GM19023 (cell line): ENCODE data around the gene TFAP2A.

ENCODE experiments used
- ATAC-seq: cut with Tn5 transposase; IDR thresholded peaks from one replicate; pipeline ENCODE4 v1.9.1; 2021; ENCODE audit warnings: mild to moderate bottlenecking, moderate library complexity; ENCODE audit not compliant: unreplicated experiment

The TFAP2A gene

DNA sequence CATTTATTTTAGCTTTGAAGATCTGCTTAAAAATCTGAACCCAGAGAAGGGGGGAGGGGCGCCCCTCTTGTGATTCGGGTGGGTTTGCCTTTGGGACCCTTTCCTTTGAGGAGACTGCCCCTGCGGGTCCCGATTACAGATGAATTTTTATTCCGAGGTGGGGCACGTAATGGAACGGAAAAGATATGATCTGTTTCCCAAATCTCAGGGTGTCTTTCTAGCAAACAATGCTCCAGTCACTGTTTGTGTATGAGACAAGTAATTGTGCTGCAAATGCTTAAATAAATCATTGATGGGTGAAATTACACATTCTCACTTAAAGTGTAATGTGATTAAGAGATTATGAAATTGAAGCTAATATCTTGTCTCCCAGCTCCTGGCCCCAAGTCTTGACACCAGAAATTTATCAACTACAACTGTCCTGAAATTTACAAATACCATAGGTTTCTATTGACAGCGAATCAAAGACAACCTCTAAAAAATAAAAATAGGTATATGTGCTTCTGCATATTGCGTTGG is 30.7 kb downstream of the TFAP2A start:
- no peak for ATAC-seq

GRCh38 chr6:10383331-10384090 is 31.4 kb downstream of the TFAP2A start:
- no peak for ATAC-seq

DNA sequence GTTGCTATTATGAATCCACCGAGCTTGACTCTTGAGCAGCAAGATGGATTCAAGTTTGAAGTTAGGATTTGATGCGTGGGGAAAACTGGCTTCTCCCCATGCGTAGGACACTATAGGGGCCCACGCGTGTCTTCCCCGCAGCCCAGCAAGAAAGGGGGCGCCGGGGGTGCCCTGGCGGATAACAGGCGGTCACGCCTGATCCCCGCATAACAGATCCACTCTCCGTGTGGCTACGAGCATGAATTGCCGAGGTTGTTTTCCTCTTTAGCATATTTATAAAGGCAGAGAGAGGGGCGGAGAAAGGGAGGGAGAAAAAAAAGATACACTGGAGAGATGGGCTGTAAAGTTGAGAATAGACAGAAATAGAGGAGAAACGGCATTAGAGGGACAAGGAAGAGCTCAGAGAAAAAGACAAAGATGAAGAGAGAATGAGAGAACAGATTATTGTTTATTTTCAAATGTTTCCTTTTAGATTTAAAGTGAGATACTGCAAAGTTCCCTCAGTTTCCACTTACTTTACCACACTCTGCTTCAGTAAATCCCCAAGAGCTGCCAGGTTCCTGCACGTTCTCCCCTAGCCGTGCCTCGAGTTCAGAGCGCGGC is 32.0 kb downstream of the TFAP2A start:
- no peak for ATAC-seq

- no peak for ATAC-seq
These were observed 32.6 kb downstream of the TFAP2A start for GRCh38 chr6:10382322-10382721.

DNA sequence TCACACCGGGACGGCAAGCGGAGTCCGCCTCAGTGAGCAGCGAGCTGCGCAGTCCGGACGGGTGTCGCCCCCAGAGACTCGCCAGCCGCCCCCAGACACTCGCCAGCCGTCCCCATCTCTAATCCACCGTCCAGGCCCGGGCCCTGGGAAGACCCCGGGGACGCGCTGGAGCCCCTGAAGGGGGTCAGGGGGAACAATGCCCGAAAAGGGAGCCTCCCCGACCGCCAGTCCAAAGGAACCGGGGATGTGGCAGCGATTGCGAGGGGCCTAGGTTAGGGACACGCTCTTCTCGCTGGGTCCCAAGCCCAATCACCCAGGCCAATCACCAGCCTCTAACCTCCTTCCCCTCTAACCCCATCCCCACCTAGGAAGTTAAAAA is 33.1 kb downstream of the TFAP2A start:
- no peak for ATAC-seq

GRCh38 chr6:10381133-10381829 is 33.6 kb downstream of the TFAP2A start:
- ATAC-seq = no peak

GRCh38 chr6:10375391-10375969 is 39.4 kb downstream of the TFAP2A start:
- ATAC-seq = no peak

- no peak for ATAC-seq
These were observed 41.1 kb downstream of the TFAP2A start for GRCh38 chr6:10373642-10374359.

DNA sequence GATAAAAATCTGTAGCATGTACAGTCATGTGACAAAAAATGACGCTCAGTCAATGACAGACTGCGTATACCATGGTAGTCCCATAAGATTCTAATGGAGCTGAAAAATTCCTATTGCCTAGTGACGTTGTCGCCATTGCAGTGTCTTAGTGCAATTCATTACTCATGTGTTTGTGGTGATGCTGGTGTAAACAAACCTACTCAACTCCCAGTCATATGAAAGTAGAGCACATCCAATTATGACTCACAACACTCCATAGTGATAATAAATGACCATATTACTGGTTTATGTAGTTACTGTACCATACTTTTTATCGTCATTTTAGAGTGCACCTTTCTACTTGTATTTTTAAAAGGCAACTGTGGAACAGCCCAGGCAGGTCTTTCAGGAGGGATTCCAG is 45.0 kb downstream of the TFAP2A start:
- ATAC-seq = no peak

DNA sequence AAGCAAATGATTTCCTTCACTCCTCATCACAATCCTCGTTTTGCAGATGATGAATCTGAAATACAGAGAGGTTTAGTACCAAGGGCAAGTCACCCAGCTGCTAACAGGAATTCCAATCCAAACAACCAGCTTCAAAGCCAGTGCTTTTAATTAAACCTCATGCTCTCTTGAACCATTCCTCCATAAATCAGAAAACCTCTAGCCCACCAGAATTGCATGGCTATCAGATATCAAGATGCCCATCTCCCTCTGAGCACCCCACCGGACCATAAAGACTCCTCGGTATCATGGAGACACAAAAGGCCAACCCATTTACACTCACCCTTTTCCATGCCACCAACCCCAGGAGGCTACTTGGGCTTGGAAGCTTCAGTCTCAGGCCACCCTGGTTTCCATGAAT is 46.0 kb downstream of the TFAP2A start:
- no peak for ATAC-seq

DNA sequence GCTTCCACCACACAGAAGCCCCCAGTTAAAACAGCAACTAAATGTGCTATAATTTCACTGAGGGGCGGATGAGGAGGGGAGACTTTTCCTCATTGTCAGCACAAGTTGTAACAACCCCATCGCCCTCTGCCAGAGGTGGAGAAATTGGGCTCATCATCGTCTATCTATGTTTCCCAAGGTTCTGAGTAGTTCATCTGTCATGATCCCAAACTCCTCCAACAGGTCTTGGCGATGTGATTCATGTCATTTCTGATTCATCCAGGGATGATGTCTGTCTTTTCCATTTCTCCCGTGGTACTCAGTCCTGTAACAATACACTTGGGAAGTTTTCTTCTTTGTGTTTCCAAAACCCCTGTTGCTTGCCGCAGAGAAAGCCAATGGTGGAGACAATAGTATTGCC is 51.0 kb downstream of the TFAP2A start:
- no peak for ATAC-seq

- no peak for ATAC-seq
These were observed 52.6 kb downstream of the TFAP2A start for GRCh38 chr6:10362300-10362699.

GRCh38 chr6:10361428-10361827 is 53.4 kb downstream of the TFAP2A start:
- ATAC-seq = no peak

DNA sequence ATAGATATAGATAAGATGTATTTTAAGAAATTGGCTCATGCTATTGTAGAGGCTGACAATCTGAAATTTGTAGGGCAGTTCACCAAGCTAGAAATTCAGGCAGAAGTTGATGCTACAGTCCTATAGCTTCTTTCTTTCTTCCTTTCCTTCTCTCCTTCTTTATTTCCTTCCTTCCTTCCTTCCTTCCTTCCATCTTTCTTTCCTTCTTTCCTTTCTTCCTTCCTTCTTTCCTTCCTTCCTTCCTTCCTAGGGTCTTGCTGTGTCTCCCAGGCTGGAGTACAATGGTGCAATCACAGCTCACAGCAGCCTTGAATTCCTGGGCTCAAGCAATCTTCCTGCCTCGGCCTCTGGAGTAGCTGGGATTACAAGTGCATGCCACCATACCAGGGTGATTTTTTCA is 55.3 kb downstream of the TFAP2A start:
- no peak for ATAC-seq

- peak; percentile 62 for ATAC-seq
These were observed 59.7 kb downstream of the TFAP2A start for GRCh38 chr6:10355115-10355702.

- no peak for ATAC-seq
These were observed 63.1 kb downstream of the TFAP2A start for GRCh38 chr6:10351791-10352190.

GRCh38 chr6:10350720-10351119 is 64.2 kb downstream of the TFAP2A start:
- ATAC-seq = no peak

- ATAC-seq = no peak
These were observed 67.1 kb downstream of the TFAP2A start for GRCh38 chr6:10347561-10348327.
